Prostate gland (tissue), 2 donors: ENCODE data around the gene OPHN1.

Source experiments
- POLR2A ChIP-seq: fragments of 450-650 bp; IDR thresholded peaks from one replicate; pipeline ENCODE4 v1.6.1; 2016; ENCODE audit warnings: antibody characterized with exemption, mild to moderate bottlenecking
- POLR2AphosphoS5 ChIP-seq: sonication (generic); formaldehyde crosslinking; IDR thresholded peaks from one replicate; pipeline ENCODE4 v1.6.1; 2017; ENCODE audit warnings: antibody characterized with exemption
- TF ChIP-seq, protein P1 (sequence below), 4 experiments: fragments of 200-600 bp in 2 of 4; fragments of 450-650 bp in 2 of 4; sonication (generic) in 2 of 4; IDR thresholded peaks; 1 replicate in 3 of 4; 2 replicates in 1 of 4; pipeline ENCODE4 v1.5.1; 2016 to 2019; ENCODE audit warnings: antibody characterized with exemption in 4 of 4, mild to moderate bottlenecking in 2 of 4, moderate library complexity in 2 of 4

DNA sequence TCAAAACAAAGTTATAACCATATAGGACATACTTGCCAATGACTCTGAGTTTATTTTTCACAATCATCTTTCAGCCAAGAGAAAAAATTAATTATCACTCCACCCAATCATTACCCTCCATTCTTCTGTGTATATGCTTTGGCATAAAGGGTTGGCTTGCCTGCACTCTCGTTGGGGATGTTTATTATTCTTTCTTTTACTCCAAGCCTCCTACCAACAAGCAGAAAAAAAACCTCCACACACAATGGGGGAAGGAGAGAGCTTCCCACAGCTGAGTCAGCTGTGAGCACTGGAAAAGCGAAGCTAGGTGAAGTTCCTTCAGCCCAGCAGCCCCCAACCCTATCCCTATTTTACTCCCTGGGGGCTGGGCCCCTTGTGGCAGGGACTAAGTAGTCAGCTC is 1.5 kb downstream of the OPHN1 start:
- no peak for TF ChIP-seq POLR2A
- TF ChIP-seq, protein P1, sequence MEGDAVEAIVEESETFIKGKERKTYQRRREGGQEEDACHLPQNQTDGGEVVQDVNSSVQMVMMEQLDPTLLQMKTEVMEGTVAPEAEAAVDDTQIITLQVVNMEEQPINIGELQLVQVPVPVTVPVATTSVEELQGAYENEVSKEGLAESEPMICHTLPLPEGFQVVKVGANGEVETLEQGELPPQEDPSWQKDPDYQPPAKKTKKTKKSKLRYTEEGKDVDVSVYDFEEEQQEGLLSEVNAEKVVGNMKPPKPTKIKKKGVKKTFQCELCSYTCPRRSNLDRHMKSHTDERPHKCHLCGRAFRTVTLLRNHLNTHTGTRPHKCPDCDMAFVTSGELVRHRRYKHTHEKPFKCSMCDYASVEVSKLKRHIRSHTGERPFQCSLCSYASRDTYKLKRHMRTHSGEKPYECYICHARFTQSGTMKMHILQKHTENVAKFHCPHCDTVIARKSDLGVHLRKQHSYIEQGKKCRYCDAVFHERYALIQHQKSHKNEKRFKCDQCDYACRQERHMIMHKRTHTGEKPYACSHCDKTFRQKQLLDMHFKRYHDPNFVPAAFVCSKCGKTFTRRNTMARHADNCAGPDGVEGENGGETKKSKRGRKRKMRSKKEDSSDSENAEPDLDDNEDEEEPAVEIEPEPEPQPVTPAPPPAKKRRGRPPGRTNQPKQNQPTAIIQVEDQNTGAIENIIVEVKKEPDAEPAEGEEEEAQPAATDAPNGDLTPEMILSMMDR (IDR thresholded peaks at IDR 0.05): no peak
- no peak for TF ChIP-seq POLR2AphosphoS5
